Stimulated activated naive CD8-positive, alpha-beta T cell treated with anti-CD3 and anti-CD28 coated beads, Interleukin-15, Interleukin-2, amounts not matched to agents 100 U/mL and 50 U/mL, for 24 hours (primary cell): ENCODE data around the gene PFKFB3.
A peak's percentile ranks its signal among the peaks of the same experiment; 100 is the strongest.
"Not testable (repeated sequence)": the region's sequence is repeated elsewhere in the genome, so short reads cannot be mapped to it uniquely, and the experiment has no call there.

Source experiments
- ATAC-seq: fragments of 150-1000 bp; cut with Tn5 transposase; one replicate; pipeline ENCODE4 v1.10.0; 2021
- DNase-seq: peaks from one replicate; pipeline ENCODE4 v3.0.0; 2021

Gene PFKFB3

GRCh38 chr10:6202098-6202683 lies 541 bp upstream of the PFKFB3 start:
- DNase-seq (peak; percentile 41), ATAC-seq (no peak)

- ATAC-seq: peak; percentile 29
- peak; percentile 76 for DNase-seq
These were observed 765 bp downstream of the PFKFB3 start for GRCh38 chr10:6203331-6204062.

- peak; percentile 73 for DNase-seq
- peak; percentile 16 for ATAC-seq
These were observed 1.3 kb downstream of the PFKFB3 start for GRCh38 chr10:6204063-6204340.

- no peak for DNase-seq
- ATAC-seq: no peak
These were observed 1.8 kb downstream of the PFKFB3 start for GRCh38 chr10:6204341-6205191.

- not testable (repeated sequence) for ATAC-seq, DNase-seq
These were observed 3.8 kb downstream of the PFKFB3 start for GRCh38 chr10:6206486-6206885.

GRCh38 chr10:6207658-6208057 lies 4.9 kb downstream of the PFKFB3 start:
- ATAC-seq: no peak
- no peak for DNase-seq

- ATAC-seq (no peak), DNase-seq (no peak)
These were observed 6.1 kb downstream of the PFKFB3 start for GRCh38 chr10:6208799-6209235.

GRCh38 chr10:6211341-6211670 lies 8.6 kb downstream of the PFKFB3 start:
- DNase-seq (no peak), ATAC-seq (no peak)

- no peak for DNase-seq
These were observed 9.2 kb downstream of the PFKFB3 start for GRCh38 chr10:6211671-6212635.

GRCh38 chr10:6212806-6213205 lies 10.1 kb downstream of the PFKFB3 start:
- ATAC-seq (no peak), DNase-seq (no peak)

More at GRCh38 chr10:6211671-6212635, 9.2 kb downstream of the PFKFB3 start:
- no peak for ATAC-seq

GRCh38 chr10:6213257-6213905 lies 10.6 kb downstream of the PFKFB3 start:
- ATAC-seq (no peak), DNase-seq (no peak)

GRCh38 chr10:6213908-6214307 lies 11.2 kb downstream of the PFKFB3 start:
- no peak for ATAC-seq
- DNase-seq: no peak

- DNase-seq (no peak), ATAC-seq (no peak)
These were observed 11.9 kb downstream of the PFKFB3 start for GRCh38 chr10:6214612-6215011.

- no peak for DNase-seq
- ATAC-seq: no peak
These were observed 12.5 kb downstream of the PFKFB3 start for GRCh38 chr10:6215241-6215640.

- no peak for ATAC-seq
- DNase-seq: no peak
These were observed 13.2 kb downstream of the PFKFB3 start for GRCh38 chr10:6215683-6216484.

- DNase-seq (no peak), ATAC-seq (no peak)
These were observed 14.2 kb downstream of the PFKFB3 start for GRCh38 chr10:6216916-6217315.

GRCh38 chr10:6217611-6218010 lies 14.9 kb downstream of the PFKFB3 start:
- ATAC-seq (no peak), DNase-seq (no peak)

- ATAC-seq: no peak
- DNase-seq: no peak
These were observed 16.2 kb downstream of the PFKFB3 start for GRCh38 chr10:6218692-6219493.

GRCh38 chr10:6219494-6219836 lies 16.7 kb downstream of the PFKFB3 start:
- no peak for ATAC-seq

More at GRCh38 chr10:6219494-6219836, 16.7 kb downstream of the PFKFB3 start:
- no peak for DNase-seq
